Keratinocyte (primary cell): ENCODE results near the gene TK1. TPM values are rescaled to one million over a fixed set of nuclear protein-coding genes. Genes with fewer than 3 reads are reported as not detected.

Experiments
- DNase-seq: peaks from one replicate; pipeline ENCODE4 v3.0.0-alpha.2; 2011; ENCODE audit warnings: low read depth, missing footprints, low spot score
- FAIRE-seq: peaks from 2 replicates; lab custom pipeline; 2011; peaks lifted over from hg19 to GRCh38; lab: Jason Lieb, UNC
- H2AFZ ChIP-seq: 2 replicates; pipeline ENCODE4 v1.6.0; 2012; ENCODE audit warnings: low read length, control low read depth, inconsistent platforms; ENCODE audit not compliant: control insufficient read depth
- H3K27ac ChIP-seq: 2 replicates; pipeline ENCODE4 v1.5.1; 2011; ENCODE audit warnings: low read length; ENCODE audit not compliant: control insufficient read depth, insufficient read depth
- H3K27me3 ChIP-seq: 3 replicates; pipeline ENCODE4 v1.6.0; 2011; ENCODE audit warnings: low read length; ENCODE audit not compliant: control insufficient read depth, insufficient read depth; ENCODE audit errors: extremely low read depth
- H3K36me3 ChIP-seq, 2 experiments: 2 replicates in 1 of 2; 3 replicates in 1 of 2; pipeline ENCODE4 v1.5.1; 2011; ENCODE audit warnings: low read length in 2 of 2, mild to moderate bottlenecking in 1 of 2; ENCODE audit not compliant: control insufficient read depth in 2 of 2, insufficient read depth in 2 of 2; ENCODE audit errors: extremely low read depth in 1 of 2
- H3K4me1 ChIP-seq: 3 replicates; pipeline ENCODE4 v1.5.1; 2011; ENCODE audit warnings: low read length; ENCODE audit not compliant: control insufficient read depth, insufficient read depth; ENCODE audit errors: extremely low read depth
- H3K4me2 ChIP-seq: 3 replicates; pipeline ENCODE4 v1.6.0; 2011; ENCODE audit warnings: low read depth, low read length; ENCODE audit not compliant: control insufficient read depth, insufficient read depth; ENCODE audit errors: extremely low read depth
- H3K4me3 ChIP-seq, 3 experiments: fragments of 200-600 bp in 1 of 3; sonication (generic) in 1 of 3; 2 replicates in 2 of 3; 3 replicates in 1 of 3; pipeline ENCODE4 v1.5.1; 2011 to 2016; ENCODE audit warnings: low read length in 3 of 3, mild to moderate bottlenecking in 3 of 3, control low read depth in 2 of 3, inconsistent platforms in 1 of 3, low read depth in 1 of 3, mixed read lengths in 1 of 3, mixed run types in 1 of 3, moderate library complexity in 1 of 3; ENCODE audit not compliant: control insufficient read depth in 2 of 3, insufficient read depth in 2 of 3; ENCODE audit errors: extremely low read depth in 1 of 3
- H3K79me2 ChIP-seq: 2 replicates; pipeline ENCODE4 v1.6.0; 2012; ENCODE audit warnings: low read length; ENCODE audit not compliant: control insufficient read depth, insufficient read depth
- H3K9ac ChIP-seq: 3 replicates; pipeline ENCODE4 v1.6.0; 2011; ENCODE audit warnings: low read length; ENCODE audit not compliant: control insufficient read depth, insufficient read depth; ENCODE audit errors: extremely low read depth
- H3K9me1 ChIP-seq: 3 replicates; pipeline ENCODE4 v1.6.0; 2011; ENCODE audit warnings: low read length; ENCODE audit not compliant: control insufficient read depth, insufficient read depth; ENCODE audit errors: extremely low read depth
- H3K9me3 ChIP-seq: 2 replicates; pipeline ENCODE4 v1.5.1; 2012; ENCODE audit warnings: low read depth, low read length; ENCODE audit not compliant: control insufficient read depth
- H4K20me1 ChIP-seq: 3 replicates; pipeline ENCODE4 v1.6.0; 2011; ENCODE audit warnings: low read length; ENCODE audit not compliant: control insufficient read depth, insufficient read depth; ENCODE audit errors: extremely low read depth
- EZH2 ChIP-seq: IDR thresholded peaks from one replicate; pipeline ENCODE4 v1.6.1; 2012; ENCODE audit warnings: inconsistent platforms, mild to moderate bottlenecking, low read length, moderate library complexity
- dilution Hi-C: fragments of 300-500 bp; cut with MboI; formaldehyde crosslinking; loops from one replicate; pipeline ENCODE4 v1.7.0; 2020; ENCODE audit warnings: low sequenced_read_pairs; ENCODE audit not compliant: extremely low pct_ligation_motif_present
- polyA plus RNA-seq, 5 experiments: library from polyadenylated mRNA; depleted of rRNA in 3 of 5; stranded (reverse) in 3 of 5; stranded (forward) in 1 of 5; unstranded in 1 of 5; fragments of >200 nt; gene quantifications; 1 replicate in 1 of 5; 2 replicates in 3 of 5; 3 replicates in 1 of 5; pipeline versions ENCODE4 v1.2.1 to v1.2.3, GENCODE V29; 2011 to 2012; ENCODE audit warnings: missing spikeins in 2 of 5, low read depth in 1 of 5, low replicate concordance in 1 of 5
- TF ChIP-seq, protein P1 (sequence below), 3 experiments: IDR thresholded peaks in 1 of 3; conservative IDR thresholded peaks in 1 of 3; optimal IDR thresholded peaks in 1 of 3; 2 replicates in 2 of 3; 3 replicates in 1 of 3; pipeline versions ENCODE3 to v1.5.1; 2011; ENCODE audit warnings: low read length in 3 of 3, mild to moderate bottlenecking in 3 of 3, moderate library complexity in 2 of 3, control low read depth in 1 of 3, inconsistent platforms in 1 of 3; ENCODE audit not compliant: insufficient read depth in 2 of 3; ENCODE audit errors: extremely low read depth in 1 of 3

Gene TK1
- polyA plus RNA-seq, 1 donor (not counting 4 experiments of a cell fraction or from before 2014, with no cell fraction given) = 21.8 TPM

- dilution Hi-C loops = no loop called here
- Histone ChIP-seq H4K20me1 (no peaks in the 10 kb centered on the region), H3K27me3 (peaks cover 31% of the 10 kb centered on the region), H3K9me1 (peaks cover 4% of the 10 kb centered on the region), H2AFZ (peak overlapping the region; percentile 15), H3K4me1 (peaks cover 10% of the 10 kb centered on the region), H3K79me2 (no peaks in the 10 kb centered on the region), H3K36me3 (no peaks in the 10 kb centered on the region), H3K4me3 (no peak overlapping the region), H3K27ac (no peak overlapping the region), H3K4me2 (peak overlapping the region; percentile 54), H3K9ac (no peak overlapping the region), H3K9me3 (no peaks in the 10 kb centered on the region)
- no peak for DNase-seq
- TF ChIP-seq EZH2 = no peak
- TF ChIP-seq, protein P1, sequence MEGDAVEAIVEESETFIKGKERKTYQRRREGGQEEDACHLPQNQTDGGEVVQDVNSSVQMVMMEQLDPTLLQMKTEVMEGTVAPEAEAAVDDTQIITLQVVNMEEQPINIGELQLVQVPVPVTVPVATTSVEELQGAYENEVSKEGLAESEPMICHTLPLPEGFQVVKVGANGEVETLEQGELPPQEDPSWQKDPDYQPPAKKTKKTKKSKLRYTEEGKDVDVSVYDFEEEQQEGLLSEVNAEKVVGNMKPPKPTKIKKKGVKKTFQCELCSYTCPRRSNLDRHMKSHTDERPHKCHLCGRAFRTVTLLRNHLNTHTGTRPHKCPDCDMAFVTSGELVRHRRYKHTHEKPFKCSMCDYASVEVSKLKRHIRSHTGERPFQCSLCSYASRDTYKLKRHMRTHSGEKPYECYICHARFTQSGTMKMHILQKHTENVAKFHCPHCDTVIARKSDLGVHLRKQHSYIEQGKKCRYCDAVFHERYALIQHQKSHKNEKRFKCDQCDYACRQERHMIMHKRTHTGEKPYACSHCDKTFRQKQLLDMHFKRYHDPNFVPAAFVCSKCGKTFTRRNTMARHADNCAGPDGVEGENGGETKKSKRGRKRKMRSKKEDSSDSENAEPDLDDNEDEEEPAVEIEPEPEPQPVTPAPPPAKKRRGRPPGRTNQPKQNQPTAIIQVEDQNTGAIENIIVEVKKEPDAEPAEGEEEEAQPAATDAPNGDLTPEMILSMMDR (optimal IDR thresholded peaks at IDR 0.05 in 1 of 3, IDR thresholded peaks at IDR 0.05 in 1 of 3, conservative IDR thresholded peaks at IDR 0.05 in 1 of 3; ENCODE audit: extremely low read depth in 1 of 3, insufficient read depth in 2 of 3, low read length in 3 of 3) = no peak
- no peak for FAIRE-seq
Observed at GRCh38 chr17:78132767-78133178, 54.1 kb downstream of the TK1 start.

DNA sequence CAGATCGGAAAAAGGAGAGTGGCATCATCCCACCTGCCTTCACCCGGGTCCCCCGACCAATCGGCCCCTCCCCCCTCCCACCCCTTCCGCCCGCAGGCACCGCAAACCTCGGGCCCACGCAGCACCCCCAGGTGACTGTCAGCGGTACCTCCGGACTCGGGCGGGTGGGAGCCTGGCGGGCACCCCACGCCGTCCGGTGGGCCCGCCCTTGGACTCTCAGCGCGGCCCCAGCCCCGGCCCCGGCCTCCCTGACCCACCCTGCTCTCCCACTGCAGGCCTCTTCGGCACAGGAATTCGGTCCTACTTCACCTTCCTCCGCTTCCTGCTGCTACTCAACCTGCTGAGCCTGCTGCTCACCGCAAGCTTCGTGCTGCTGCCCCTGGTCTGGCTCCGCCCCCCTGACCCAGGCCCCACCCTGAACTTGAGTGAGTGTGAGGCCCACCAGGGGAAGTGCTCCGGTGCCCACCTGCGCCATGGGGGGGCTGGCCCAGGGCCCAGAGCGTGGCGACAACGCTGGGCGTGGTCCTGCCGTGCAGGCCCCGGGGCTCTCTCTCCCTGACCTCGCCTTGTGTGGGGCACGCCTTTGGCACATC is 54.7 kb downstream of the TK1 start:
- TF ChIP-seq, protein P1 (optimal IDR thresholded peaks at IDR 0.05 in 1 of 3, IDR thresholded peaks at IDR 0.05 in 1 of 3, conservative IDR thresholded peaks at IDR 0.05 in 1 of 3; ENCODE audit: extremely low read depth in 1 of 3, insufficient read depth in 2 of 3, low read length in 3 of 3) = no peak
- no peak for TF ChIP-seq EZH2
- no peaks in the 10 kb centered on the region for H3K36me3 ChIP-seq
- H3K27me3 ChIP-seq = peaks cover 31% of the 10 kb centered on the region
- peaks cover 13% of the 10 kb centered on the region for H3K4me1 ChIP-seq
- peak overlapping the region; percentile 54 for H3K4me2 ChIP-seq
- peak overlapping the region; percentile 14 to 34 (median 24) for H3K4me3 ChIP-seq
- dilution Hi-C loops = no loop called here
- no peaks in the 10 kb centered on the region for H3K9me3 ChIP-seq
- H2AFZ ChIP-seq = peak overlapping the region; percentile 15
- H3K27ac ChIP-seq = no peak overlapping the region
- no peak for DNase-seq
- no peaks in the 10 kb centered on the region for H3K79me2 ChIP-seq
- FAIRE-seq = no peak
- peaks cover 4% of the 10 kb centered on the region for H3K9me1 ChIP-seq
- H3K9ac ChIP-seq = peak overlapping the region; percentile 15
- H4K20me1 ChIP-seq = no peaks in the 10 kb centered on the region
